Measurements from ENCODE around the gene GSC. TPM values are rescaled to one million over a fixed set of nuclear protein-coding genes. Genes with fewer than 3 reads are reported as not detected.

Gene GSC
- total and polyA plus RNA-seq, 12 donors, result 0.06 to 0.54 (median 0.31) TPM; not detected in 5

GRCh38 chr14:94768141-94768520 is 1.8 kb downstream of the GSC start:
- Histone ChIP-seq H3K36me3 (no peaks in the 10 kb centered on the region), H3K9me3 (no peaks in the 10 kb centered on the region), H3K27me3 (peaks cover 43 to 100% (median 100%) of the 10 kb centered on the region in 7 donors), H3K4me3 (peak overlapping the region in 7 of 10 donors; percentile 54 to 62 (median 62)), H3K4me1 (peaks cover 0 to 34% (median 29%) of the 10 kb centered on the region in 9 donors), H3K27ac (no peak overlapping the region)
- intact Hi-C loops (cut with DNase I), result no loop called here
- no peak for DNase-seq
- ATAC-seq, result peak in 1 of 8 donors; percentile 6
- TF ChIP-seq CTCF (IDR thresholded peaks at IDR 0.05), result no peak
- 8 to 17% methylated on average over 26 of the region's 26 CpGs for WGBS, 2 donors

GRCh38 chr14:94767321-94767878 is 2.5 kb downstream of the GSC start:
- no peak overlapping the region for H3K4me3 ChIP-seq
- ATAC-seq (no peak), DNase-seq (no peak)
- H3K4me1 ChIP-seq, result peaks cover 0 to 30% (median 24%) of the 10 kb centered on the region in 9 donors
- 16 to 17% methylated on average over 27 of the region's 27 CpGs for WGBS, 2 donors
- no peak overlapping the region for H3K27ac ChIP-seq
- no peaks in the 10 kb centered on the region for H3K36me3 ChIP-seq
- H3K27me3 ChIP-seq, result peaks cover 37 to 100% (median 99%) of the 10 kb centered on the region in 7 donors
- intact Hi-C loops (cut with DNase I), result no loop called here
- H3K9me3 ChIP-seq, result no peaks in the 10 kb centered on the region
- TF ChIP-seq CTCF (IDR thresholded peaks at IDR 0.05), result no peak

GRCh38 chr14:94764573-94764972 is 5.3 kb downstream of the GSC start:
- no peak for TF ChIP-seq CTCF (IDR thresholded peaks at IDR 0.05)
- Histone ChIP-seq H3K27ac (no peak overlapping the region), H3K4me3 (no peak overlapping the region), H3K4me1 (peaks cover 0 to 18% (median 15%) of the 10 kb centered on the region in 9 donors), H3K9me3 (no peaks in the 10 kb centered on the region), H3K36me3 (no peaks in the 10 kb centered on the region), H3K27me3 (peaks cover 19 to 100% (median 99%) of the 10 kb centered on the region in 7 donors)
- intact Hi-C loops (cut with DNase I), result no loop called here
- WGBS, 2 donors, result 66 to 70% methylated on average over 7 of the region's 7 CpGs
- no peak for DNase-seq
- ATAC-seq, result no peak

- Histone ChIP-seq H3K4me3 (no peak overlapping the region), H3K27ac (peak overlapping the region in 4 of 10 donors; percentile 10 to 22 (median 16)), H3K4me1 (no peaks in the 10 kb centered on the region), H3K9me3 (no peaks in the 10 kb centered on the region), H3K27me3 (peaks cover 6 to 95% (median 83%) of the 10 kb centered on the region in 7 donors), H3K36me3 (no peaks in the 10 kb centered on the region)
- no peak for DNase-seq
- intact Hi-C loops (cut with DNase I), result no loop called here
- ATAC-seq, result no peak
- 57 to 59% methylated on average over 7 of the region's 7 CpGs for WGBS, 2 donors
- TF ChIP-seq CTCF (IDR thresholded peaks at IDR 0.05), result no peak
Observed at GRCh38 chr14:94762431-94762830, 7.5 kb downstream of the GSC start.
